Fibroblast of skin of right biceps (primary cell): ENCODE measurements around the gene STRN3.
"Not testable (repeated sequence)": the region's sequence is repeated elsewhere in the genome, so short reads cannot be mapped to it uniquely, and the experiment has no call there.

Experiments used
- DNase-seq: peaks from one replicate; pipeline ENCODE4 v3.0.0-alpha.2; 2013

Gene STRN3

GRCh38 chr14:30967364-30968098, 58.6 kb downstream of the STRN3 start:
- not testable (repeated sequence) for DNase-seq

GRCh38 chr14:30966415-30967363, 59.5 kb downstream of the STRN3 start:
- peak; percentile 27 for DNase-seq

- DNase-seq: not testable (repeated sequence)
Observed at GRCh38 chr14:30965861-30966260, 60.3 kb downstream of the STRN3 start.

- DNase-seq: not testable (repeated sequence)
Observed at GRCh38 chr14:30962537-30962936, 63.6 kb downstream of the STRN3 start.

GRCh38 chr14:30961330-30961729, 64.8 kb downstream of the STRN3 start:
- DNase-seq: no peak

GRCh38 chr14:30960216-30960615, 66.0 kb downstream of the STRN3 start:
- DNase-seq: no peak

- DNase-seq: no peak
Observed at GRCh38 chr14:30958555-30959407, 67.4 kb downstream of the STRN3 start.

- no peak for DNase-seq
Observed at GRCh38 chr14:30957813-30958370, 68.3 kb downstream of the STRN3 start.

- DNase-seq: no peak
Observed at GRCh38 chr14:30949651-30950050, 76.5 kb downstream of the STRN3 start.

- DNase-seq: no peak
Observed at GRCh38 chr14:30943694-30944093, 82.5 kb downstream of the STRN3 start.

- no peak for DNase-seq
Observed at GRCh38 chr14:30940886-30941285, 85.3 kb downstream of the STRN3 start.

GRCh38 chr14:30938617-30939016, 87.6 kb downstream of the STRN3 start:
- no peak for DNase-seq

- peak; percentile 18 for DNase-seq
Observed at GRCh38 chr14:30935445-30935844, 90.7 kb downstream of the STRN3 start.

GRCh38 chr14:30933937-30934336, 92.2 kb downstream of the STRN3 start:
- DNase-seq: not testable (repeated sequence)

GRCh38 chr14:30928462-30928861, 97.7 kb downstream of the STRN3 start:
- DNase-seq: no peak

GRCh38 chr14:30925254-30925653, 100.9 kb downstream of the STRN3 start:
- DNase-seq: no peak

GRCh38 chr14:30921788-30922187, 104.4 kb downstream of the STRN3 start:
- DNase-seq: no peak

- DNase-seq: peak; percentile 27
Observed at GRCh38 chr14:30921305-30921704, 104.9 kb downstream of the STRN3 start.

- DNase-seq: no peak
Observed at GRCh38 chr14:30915596-30915995, 110.6 kb downstream of the STRN3 start.

GRCh38 chr14:30914812-30915211, 111.4 kb downstream of the STRN3 start:
- DNase-seq: no peak

GRCh38 chr14:30908826-30909225, 117.4 kb downstream of the STRN3 start:
- DNase-seq: no peak

- no peak for DNase-seq
Observed at GRCh38 chr14:30907659-30908057, 118.5 kb downstream of the STRN3 start.
